NCI-H748 (cell line): ENCODE data around the gene QSOX2.
A peak's percentile ranks its signal among the peaks of the same experiment; 100 is the strongest.

Source experiments
- DNase-seq: peaks from one replicate; lab custom pipeline; 2025; ENCODE audit not compliant: unreplicated experiment; lab: John Stamatoyannopoulos, UW

The QSOX2 gene

DNA sequence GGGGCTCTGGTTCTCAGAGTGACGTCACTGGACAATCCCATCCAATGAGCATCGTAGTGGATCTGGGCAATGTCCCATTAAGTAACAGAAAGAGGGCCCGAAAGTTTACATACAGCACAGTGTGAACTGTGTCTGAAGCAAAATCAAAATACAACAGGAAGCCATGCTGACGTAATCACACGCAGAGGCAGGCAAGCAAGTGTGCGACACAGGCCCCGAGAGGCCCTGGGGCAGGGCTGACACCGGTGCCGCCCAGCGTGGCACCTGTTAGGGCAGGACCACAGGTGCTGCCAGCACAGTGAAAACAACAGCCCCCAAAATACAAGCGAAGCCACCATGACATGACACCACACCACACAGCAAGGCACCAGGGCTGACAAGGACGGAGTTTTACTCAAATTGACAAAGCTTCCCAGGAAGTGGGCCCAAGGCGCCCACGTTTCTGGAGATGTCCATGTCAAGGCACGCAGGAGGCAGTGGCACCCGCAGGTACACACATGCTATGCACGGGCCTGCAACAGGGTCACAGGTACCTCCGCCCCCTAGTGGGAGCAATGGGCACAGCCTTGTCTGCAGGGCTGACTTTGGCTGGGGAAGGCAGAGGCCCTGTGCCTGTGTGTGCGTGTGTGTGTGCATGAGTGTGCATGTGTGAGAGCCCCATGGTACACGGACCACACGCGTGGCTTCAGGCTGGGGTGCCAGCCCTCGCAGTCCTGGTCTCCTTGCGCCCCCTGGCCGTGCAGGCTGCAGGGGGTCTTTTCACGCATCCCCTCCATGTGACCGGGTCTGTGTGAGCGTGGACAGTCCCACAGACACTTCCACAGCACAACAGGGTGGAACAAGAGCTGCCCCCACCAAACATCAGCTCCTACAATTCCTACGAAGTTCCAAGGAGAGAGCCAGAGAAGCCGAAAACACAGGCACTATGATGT, 19.6 kb downstream of the QSOX2 start:
- DNase-seq: peak; percentile 36

DNA sequence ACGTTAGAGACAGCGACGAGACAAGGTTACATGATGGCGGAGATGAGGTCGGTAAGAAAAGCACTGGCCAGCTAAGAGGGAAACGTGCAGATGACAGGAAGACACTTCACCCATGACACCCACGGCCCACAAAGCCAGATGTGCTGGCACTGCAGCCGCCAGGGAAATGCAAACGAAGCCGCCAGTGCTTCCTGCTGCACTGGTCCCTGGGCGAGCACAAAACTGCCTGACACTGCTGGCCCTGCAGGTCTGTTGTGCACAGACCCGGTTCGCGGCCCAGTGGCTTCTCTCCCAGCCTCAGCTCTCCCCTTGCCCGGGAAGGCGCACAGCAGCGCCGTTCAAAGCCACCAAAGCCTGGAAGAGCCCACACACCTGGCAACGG, 20.3 kb downstream of the QSOX2 start:
- DNase-seq: no peak

DNA sequence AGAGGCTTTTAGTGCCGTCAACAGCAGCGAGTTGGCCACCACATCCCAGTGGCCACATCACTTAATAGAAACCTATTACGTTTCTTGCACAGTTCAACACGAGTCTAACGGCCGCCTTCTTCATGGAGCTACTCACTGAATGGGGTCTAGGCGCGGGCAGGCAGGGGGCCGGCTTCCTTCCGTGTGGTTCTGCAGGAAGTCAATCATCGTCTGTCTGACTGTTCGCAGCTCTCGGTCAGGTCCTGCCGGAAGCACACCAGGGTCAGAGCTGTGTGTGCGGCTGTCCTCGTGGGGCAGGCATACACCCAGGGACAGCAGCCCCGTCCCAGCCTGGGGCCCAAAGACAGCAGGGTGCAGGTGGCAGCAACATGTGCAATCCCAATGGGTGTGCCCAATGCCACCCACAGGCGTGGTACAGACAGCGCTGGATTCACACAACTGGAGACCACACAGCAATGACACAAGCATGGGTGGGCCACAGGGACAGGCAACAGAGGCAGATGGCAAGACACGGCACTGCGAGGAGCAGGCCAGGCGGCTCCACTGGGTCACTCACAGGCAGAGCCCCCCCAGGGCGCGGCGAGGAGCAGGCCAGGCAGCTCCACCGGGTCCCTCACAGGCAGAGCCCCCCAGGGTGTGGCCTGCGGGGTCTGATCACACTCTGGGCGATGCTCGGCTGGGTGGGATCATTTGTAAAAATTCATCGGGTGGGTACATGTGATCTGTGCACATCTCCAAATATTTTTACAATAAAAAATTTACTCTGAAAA, 21.6 kb downstream of the QSOX2 start:
- DNase-seq: no peak

DNA sequence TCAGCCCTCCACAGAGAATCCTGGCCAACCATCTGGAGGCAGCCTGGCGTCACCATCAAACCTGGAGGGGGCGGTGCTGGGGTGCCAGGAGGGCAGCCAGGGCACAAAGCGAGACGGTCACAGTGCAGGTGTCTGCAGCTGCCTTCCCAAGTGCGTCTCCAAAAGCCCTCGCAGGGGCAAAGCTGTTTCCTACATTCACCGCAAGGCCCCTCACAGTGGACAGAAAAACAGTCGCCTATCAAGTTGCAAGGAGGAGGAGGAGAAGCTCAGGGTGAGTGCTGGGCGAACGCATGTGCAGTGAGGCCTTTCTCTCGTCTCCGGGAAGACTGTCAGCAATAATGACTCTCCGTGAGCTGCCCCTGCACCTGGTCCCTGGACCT, 22.7 kb downstream of the QSOX2 start:
- DNase-seq: no peak

DNA sequence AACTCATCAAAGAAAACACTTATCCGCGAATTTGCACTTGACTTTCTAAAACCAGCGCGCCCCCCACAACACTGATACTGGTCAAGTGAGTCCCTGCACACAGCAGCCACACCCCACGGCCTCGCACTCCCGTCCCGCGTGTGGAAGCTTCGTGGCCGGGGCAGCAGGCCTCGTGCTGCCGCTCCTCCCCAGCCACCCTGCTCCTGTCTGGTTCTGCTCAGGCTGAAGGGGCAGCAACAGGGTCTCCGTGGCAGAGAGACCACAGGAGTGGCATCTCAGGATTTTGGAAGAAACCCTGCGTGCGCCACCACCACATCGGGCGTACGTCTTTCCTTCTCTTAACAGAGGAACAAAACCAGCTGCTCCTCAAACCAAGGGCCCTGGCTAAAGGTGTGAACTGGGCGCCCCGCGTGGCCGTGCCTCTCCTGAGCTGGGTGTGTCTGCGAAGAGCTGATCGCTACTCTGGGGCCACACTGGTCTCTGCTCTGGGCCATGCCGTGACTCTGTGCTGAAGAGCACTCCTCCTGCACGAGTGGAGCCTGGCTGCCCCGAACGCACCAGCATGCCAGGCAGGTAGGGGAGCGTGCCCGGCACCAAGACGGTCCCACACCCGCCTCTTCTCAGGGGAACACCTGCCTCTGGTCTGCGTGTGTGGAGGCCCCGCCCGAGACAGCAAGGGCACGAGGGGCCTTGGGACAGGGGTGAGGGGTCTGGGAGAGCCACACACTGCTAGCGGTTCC, 23.3 kb downstream of the QSOX2 start:
- DNase-seq: no peak

DNA sequence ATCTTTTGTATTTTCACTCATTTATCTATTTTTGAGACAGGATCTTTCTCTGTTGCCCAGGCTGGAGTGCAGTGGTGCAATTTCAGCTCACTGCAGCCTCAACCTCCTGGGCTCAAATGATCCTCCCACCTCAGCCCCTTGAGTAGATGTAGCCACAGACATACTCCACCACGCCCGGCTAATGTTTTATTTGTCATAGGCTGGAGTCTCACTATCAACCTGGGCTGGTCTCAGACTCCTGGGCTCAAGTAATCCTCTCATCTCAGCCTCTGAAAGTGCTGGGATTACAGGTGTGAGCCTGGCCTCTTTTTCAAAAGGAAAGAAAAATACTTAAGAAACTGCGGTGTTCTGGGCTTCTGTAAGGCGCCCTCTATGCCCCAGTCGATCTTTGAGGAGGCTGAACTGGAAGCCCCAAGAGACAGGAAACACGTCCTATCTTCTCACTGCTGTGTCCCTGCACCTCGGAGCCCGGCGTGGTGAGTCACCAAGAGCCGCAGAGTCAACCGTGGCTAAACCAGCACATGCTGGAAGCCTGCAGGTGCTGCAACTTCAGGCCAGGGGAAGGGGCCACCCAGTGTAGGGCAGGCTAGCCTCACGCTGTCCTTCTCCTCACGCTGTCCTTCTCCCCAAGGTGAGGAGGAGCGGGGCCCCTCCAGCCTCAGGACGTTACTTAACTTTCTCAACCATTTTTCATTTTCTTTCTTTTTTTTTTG, 25.4 kb downstream of the QSOX2 start:
- no peak for DNase-seq

DNA sequence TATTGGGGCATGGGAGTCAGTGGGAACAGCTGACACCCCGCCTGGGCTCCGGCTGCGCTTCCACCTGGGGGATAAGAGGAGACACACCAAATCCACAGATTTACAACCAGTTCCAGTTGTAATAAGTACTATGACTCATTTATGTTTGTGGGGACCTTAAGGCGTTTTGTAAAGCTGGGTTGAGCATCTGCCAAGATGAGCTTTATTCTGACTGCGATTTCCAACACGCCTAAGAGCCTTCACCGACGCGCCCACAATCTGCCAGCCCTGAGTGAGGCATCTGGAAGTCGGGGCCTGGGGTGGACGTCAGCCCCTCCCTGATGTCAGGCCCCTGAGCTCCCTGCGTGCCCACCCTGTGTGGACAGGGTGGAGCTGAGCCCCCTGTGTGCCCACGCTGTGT, 26.3 kb downstream of the QSOX2 start:
- DNase-seq: no peak

DNA sequence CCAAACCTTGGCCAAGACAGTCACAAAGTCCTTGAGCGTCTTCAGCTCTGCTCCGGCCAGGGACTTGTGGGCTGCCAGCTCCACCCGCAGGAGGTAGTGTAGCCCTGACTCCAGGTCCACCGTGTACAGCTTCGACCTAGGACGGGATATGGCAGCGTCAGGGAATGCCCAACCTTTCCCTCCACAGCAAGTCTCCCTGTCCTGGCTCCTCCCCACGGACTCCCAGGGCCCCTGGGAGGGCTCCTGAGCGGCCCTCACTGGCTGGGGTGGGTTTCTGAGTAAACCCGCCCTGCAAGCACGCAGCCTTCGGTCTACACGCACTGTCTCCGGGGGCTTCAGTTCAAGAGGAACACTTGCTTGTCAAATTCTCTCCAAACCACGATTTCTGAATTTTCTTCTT, 26.9 kb downstream of the QSOX2 start:
- DNase-seq: no peak

DNA sequence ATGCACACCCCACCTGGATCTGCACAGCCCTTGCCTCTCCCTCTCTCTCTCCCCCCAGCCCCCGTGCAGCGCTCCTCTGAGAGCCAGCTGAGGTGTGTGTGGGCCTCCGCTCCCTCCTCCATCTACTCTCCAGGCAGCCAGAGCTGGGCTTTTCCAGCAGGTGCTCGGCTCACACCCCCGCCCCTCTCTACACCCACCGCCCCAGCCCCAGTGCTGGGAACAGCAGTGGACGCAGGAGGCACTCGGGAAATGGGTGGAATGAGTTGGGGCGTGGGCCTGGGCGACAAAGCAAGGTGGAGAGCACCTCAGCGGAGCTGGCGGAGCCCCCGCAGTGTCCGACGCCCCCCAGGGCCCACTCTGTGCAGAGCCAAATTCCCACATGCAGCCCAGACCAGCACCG, 27.3 kb downstream of the QSOX2 start:
- no peak for DNase-seq

DNA sequence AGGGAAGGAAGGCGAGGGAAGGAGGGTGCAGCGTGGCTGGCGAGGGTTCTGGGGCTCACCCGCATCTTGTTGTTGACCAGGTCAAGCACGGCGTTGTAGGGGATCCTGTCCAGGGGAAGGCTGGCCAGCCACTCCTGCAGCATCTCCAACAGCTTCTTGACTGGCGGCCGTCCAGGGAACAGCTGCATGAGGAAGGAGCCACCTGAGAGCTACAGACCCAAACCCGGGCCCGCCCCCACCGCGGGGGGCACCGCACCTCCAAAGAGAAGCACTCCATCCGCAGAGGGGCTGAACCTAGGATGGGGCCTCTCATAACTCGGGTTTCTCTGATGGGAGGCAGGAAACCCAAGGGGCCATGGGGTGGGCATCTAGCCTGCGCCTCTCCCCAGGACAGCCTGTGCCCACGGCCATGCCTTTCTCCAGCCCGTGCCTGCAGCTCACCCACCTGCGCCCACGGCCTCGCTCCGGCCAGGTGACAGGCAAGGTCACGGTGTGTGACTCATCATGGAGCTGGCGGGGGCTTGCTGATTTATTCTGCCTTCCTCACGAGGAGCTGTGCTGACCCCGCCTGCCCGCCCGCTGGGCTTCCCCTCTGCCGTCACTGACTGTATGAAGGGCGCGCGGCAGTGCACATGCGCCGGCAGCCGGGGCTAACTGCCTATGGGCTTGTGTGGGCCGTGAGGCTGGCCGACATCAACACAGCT, 28.9 kb downstream of the QSOX2 start:
- no peak for DNase-seq

DNA sequence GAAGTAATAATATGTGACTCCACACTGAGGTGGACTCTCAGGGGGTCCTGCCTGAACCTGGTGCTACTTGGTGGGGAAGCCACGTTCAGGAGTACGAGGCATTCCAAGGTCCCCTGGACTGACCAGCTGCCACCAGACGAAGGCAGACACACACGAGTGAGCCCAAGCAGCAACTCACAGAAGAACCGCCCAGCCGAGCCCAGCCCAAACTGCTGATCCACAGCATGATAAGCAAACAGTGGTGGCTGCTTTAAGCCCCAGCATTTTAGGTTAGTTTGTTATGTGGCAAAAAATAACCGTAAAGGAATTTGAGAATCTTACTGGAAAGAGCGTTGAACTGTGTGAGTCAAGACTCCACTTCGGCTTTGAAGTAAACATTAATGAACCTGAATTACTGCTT, 31.9 kb downstream of the QSOX2 start:
- no peak for DNase-seq

DNA sequence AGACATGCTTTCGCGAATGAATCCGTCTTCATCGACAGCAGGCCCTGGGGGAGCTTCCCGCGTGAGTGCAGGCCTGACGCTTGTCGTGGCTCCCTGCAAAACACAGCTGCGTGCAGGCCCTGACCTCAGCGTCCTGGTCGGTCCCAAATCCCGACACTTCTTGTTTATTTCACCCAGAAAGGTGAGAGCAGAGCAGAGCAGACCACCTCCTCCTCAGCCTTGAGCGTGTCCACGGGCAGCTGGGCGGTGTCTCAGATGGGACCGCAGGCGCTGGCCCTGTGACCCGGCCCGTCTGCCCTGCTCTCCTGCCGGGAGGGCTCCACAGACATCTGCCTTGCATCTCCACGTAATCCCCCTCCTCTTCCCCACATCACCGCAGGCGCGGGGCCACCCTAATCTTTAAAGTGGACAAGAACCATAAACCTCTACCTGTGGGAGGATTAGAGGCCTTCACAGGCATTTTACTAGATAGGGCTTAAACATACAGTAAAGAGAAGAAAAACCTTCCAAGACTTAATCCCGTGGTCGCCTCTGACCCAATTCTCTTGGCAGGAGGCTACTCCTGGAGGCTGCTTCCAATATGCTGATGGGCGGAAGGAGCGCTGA, 33.2 kb downstream of the QSOX2 start:
- no peak for DNase-seq

DNA sequence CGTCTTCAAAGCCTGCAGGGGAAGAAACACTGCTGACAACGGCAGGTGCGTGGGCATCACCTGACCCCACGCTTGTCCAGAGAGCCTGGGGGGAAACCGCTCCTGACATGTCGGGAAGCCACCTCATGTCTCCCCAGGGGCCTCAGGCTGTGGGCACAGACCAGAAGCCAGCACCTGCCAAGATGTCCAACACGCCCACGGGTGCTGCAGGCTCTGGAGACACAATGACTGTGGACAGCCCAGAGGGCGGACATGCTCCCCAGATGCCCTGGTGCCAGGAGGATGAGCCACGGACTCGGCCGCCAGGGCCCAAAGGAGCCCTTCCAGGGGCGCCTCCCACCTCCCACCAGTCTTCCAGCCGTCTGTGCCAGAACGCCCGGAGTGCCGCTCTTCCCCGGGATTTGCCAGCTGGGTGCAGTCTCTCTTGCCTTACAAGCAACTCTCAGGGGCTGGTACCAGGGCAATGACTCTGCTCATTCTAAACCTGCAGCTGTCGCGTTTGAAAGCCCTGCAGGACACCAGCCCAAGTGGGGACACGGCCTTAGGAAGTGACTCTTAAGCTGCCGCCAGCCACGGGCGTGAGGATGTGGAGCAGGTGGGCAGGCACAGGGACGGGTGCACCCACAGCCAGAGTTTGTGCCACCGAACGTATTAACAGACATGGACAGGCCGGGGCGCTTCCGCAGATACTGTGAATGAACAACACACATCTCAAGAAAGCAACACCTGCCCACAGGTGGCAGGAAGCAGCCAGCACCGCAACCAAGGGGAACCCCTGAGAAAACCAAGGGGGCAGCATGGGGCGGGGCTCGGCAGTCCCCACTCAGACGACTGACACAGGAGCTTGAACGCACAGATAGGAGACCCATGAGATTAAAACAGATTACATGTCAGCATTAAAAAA, 33.9 kb downstream of the QSOX2 start:
- no peak for DNase-seq

DNA sequence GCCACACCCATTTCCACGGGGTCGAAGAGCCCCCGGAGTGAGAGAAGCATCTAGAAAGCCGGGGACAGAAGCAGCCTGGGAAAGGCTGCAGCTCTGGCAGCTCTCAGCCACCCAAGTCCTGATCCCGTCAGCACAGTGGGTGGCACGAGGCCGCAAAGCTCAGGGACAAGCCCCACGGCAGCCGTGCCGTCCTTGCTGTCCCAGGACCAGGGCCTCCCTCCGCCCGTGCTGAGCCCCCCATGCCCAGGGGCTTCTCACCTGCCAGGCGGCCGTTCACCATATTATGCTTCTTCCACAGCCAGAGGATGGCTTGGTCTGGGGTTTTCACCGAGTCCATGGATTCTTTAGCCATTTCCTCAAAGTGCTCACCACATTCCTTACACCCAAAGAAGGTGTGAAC, 34.6 kb downstream of the QSOX2 start:
- DNase-seq: no peak

DNA sequence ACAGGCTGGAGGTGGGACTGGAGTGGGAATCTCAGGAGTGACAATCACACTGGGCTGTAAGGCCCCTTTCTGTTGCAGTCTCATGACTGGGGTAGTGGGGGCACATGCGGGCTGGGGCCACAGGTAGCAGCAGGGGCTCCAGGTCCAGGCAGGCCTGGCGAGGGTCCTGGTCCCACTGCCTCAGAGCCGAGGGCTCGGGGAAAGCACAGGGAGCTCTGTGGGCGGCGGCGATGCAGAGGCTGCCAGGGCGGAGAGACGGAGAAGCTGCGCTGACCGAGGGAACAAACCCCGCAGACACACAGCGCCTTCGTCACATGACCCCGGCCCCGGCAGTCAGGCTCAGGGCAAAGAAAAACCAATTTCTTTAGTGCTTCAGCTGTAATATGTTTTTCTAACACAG, 35.3 kb downstream of the QSOX2 start:
- DNase-seq: no peak

DNA sequence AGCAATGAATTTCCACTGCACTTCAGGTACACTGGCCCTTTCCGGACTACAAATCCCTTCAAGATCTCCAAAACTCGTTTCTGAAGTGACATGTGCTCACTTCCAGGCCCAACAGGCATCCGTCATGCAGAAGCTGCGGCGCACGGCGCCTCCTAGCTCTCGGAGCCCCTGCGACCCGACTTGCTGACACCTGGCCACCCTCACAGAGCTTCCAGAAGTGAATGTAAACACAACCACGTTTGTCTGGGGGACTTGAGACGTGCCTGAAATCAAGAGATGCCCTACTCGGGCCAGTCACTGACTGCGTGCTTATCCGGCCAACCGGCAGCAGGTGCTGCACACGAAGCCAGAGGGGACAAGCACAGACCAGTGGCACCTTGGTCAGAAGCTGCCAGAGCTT, 35.8 kb downstream of the QSOX2 start:
- DNase-seq: no peak

DNA sequence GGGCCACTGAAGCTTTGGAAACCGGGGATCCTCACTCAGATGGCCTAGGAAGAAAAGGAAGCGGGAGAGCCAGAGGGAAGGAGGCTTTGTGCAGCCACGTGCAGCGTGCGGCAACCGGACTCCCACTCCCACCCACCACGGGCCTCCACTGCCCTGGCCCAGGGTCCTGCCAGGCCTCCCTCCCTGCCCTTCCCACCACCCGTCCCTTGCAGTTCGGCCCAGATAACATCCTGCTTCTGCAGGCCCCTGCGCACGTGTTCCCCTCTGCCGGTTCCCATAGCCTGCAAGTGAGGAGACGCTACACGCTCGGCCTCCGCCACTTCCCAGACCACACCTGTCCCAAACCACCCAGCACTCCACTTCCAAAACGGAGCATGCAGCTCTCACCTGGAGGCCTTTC, 36.4 kb downstream of the QSOX2 start:
- DNase-seq: no peak

DNA sequence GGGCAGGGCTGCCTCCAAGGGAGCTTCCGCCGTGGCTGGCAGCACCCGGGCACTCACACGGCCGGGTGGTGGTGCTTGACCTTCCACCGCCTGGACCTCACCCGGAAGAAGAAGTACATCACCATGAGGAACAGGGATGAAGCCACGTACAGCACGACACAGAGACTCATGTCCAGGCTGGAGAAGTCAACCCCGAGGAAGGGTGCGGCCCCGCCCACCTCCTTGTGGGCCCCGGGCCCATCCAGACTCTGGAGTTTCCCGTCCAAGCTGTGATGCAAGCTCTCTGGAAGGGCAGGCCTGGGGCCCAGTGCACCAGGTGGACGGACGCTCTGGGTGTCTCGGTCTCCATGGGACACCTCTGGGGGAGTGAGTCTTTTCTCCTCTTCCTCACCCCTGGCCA, 36.9 kb downstream of the QSOX2 start:
- DNase-seq: no peak

DNA sequence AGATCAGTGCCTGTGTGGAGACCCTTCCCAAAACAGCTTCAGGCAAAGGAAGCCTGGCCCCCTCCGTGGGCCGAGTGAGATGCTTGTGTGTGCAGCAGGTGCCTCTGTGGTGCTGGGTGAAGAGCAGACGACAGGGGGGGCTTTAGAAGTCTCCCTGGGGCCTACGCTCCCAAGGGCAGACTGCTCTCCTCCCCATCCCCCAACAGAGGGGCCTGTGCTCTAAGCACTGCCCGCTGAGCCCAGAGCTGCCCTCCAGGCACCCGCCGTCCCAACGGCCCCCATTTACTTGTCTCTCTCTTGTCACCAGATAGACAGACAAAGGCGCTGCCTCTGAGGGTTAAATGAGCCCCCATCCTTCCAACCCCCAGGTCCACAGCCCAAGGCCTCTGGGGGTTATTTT, 38.0 kb downstream of the QSOX2 start:
- no peak for DNase-seq
